Neural cell (in vitro differentiated cells): ENCODE measurements around the gene TMEM181. TPM values are rescaled to one million over a fixed set of nuclear protein-coding genes. Genes with fewer than 3 reads are reported as not detected.

Experiments used
- H2AFZ ChIP-seq: fragments of 200-600, 300-800 bp; sonication (generic), shearing (Covaris generic); 2 replicates; pipeline ENCODE4 v1.6.0; 2014; ENCODE audit warnings: low read depth, mild to moderate bottlenecking, antibody characterized with exemption, low read length, moderate library complexity
- H3F3A ChIP-seq: fragments of 200-600 bp; shearing (Covaris generic); 2 replicates; pipeline ENCODE4 v1.6.1; 2016; ENCODE audit warnings: mild to moderate bottlenecking, moderate library complexity, mixed read lengths, antibody characterized with exemption, low read length; ENCODE audit not compliant: insufficient read depth, poor library complexity, severe bottlenecking
- H3K27ac ChIP-seq: fragments of 200-600, 300-800 bp; sonication (generic), shearing (Covaris generic); 2 replicates; pipeline ENCODE4 v1.5.1; 2014; ENCODE audit warnings: mild to moderate bottlenecking, low read length, moderate library complexity
- H3K27me3 ChIP-seq: fragments of 300-800, 200-600 bp; sonication (generic), shearing (Covaris generic); 2 replicates; pipeline ENCODE4 v1.6.0; 2014; ENCODE audit warnings: mild to moderate bottlenecking, low read depth, low read length, moderate library complexity; ENCODE audit not compliant: insufficient read depth
- H3K36me3 ChIP-seq: fragments of 300-800, 200-600 bp; sonication (generic), shearing (Covaris generic); 2 replicates; pipeline ENCODE4 v1.5.1; 2014; ENCODE audit warnings: mild to moderate bottlenecking, antibody characterized with exemption, low read length, moderate library complexity; ENCODE audit not compliant: insufficient read depth
- H3K4me2 ChIP-seq: fragments of 300-800, 200-600 bp; sonication (generic), shearing (Covaris generic); 2 replicates; pipeline ENCODE4 v1.6.0; 2014; ENCODE audit warnings: mild to moderate bottlenecking, low read length
- H3K4me3 ChIP-seq: fragments of 300-800, 200-600 bp; sonication (generic), shearing (Covaris generic); 2 replicates; pipeline ENCODE4 v1.5.1; 2014; ENCODE audit warnings: mild to moderate bottlenecking, low read length, moderate library complexity
- H3K79me2 ChIP-seq: fragments of 200-600 bp; shearing (Covaris generic); replicated peaks from 2 replicates; pipeline ENCODE4 v1.6.0; 2014; ENCODE audit warnings: mild to moderate bottlenecking, low read length, moderate library complexity; ENCODE audit not compliant: insufficient read depth
- H3K9ac ChIP-seq: fragments of 300-800, 200-600 bp; sonication (generic), shearing (Covaris generic); 2 replicates; pipeline ENCODE4 v1.6.1; 2016; ENCODE audit warnings: mild to moderate bottlenecking, low read length, mixed read lengths
- H3K9me2 ChIP-seq: fragments of 200-600 bp; shearing (Covaris generic); 2 replicates; pipeline ENCODE4 v1.6.1; 2016; ENCODE audit warnings: mild to moderate bottlenecking, low read length, mixed read lengths; ENCODE audit not compliant: insufficient read depth
- H3K9me3 ChIP-seq: fragments of 200-600, 300-800 bp; sonication (generic), shearing (Covaris generic); 2 replicates; pipeline ENCODE4 v1.6.1; 2016; ENCODE audit warnings: mild to moderate bottlenecking, mixed run types, low read length, moderate library complexity, mixed read lengths
- H4K20me1 ChIP-seq: fragments of 200-600 bp; shearing (Covaris generic); 2 replicates; pipeline ENCODE4 v1.6.1; 2016; ENCODE audit warnings: mild to moderate bottlenecking, mixed run types; ENCODE audit not compliant: insufficient read depth
- EP300 ChIP-seq: fragments of 450-650 bp; conservative IDR thresholded peaks from 2 replicates; pipeline ENCODE4 v1.6.1; 2014; ENCODE audit warnings: antibody characterized with exemption, mild to moderate bottlenecking, moderate library complexity; ENCODE audit not compliant: poor library complexity, severe bottlenecking
- EZH2 ChIP-seq: fragments of 200-600, 300-800 bp; shearing (Covaris generic), sonication (generic); IDR thresholded peaks from 2 replicates; pipeline ENCODE4 v1.6.1; 2014; ENCODE audit warnings: antibody characterized with exemption, low read length, borderline replicate concordance, mild to moderate bottlenecking; ENCODE audit not compliant: insufficient read depth, poor library complexity, severe bottlenecking
- MXI1 ChIP-seq: fragments of 450-650 bp; conservative IDR thresholded peaks from 2 replicates; pipeline ENCODE4 v1.6.1; 2014; ENCODE audit warnings: antibody characterized with exemption, mild to moderate bottlenecking; ENCODE audit not compliant: poor library complexity, severe bottlenecking
- POLR2AphosphoS5 ChIP-seq: IDR thresholded peaks from 2 replicates; pipeline ENCODE4 v1.6.1; 2012
- RAD21 ChIP-seq: fragments of 450-650 bp; conservative IDR thresholded peaks from 2 replicates; pipeline ENCODE4 v1.6.1; 2014; ENCODE audit warnings: antibody characterized with exemption, mild to moderate bottlenecking, moderate library complexity
- SMC3 ChIP-seq: fragments of 450-650 bp; conservative IDR thresholded peaks from 2 replicates; pipeline ENCODE4 v1.6.1; 2014; ENCODE audit warnings: antibody characterized with exemption, mild to moderate bottlenecking, moderate library complexity; ENCODE audit not compliant: poor library complexity
- TAF1 ChIP-seq: IDR thresholded peaks from 2 replicates; pipeline ENCODE4 v1.6.1; 2012; ENCODE audit warnings: low read depth
- polyA plus RNA-seq: library from polyadenylated mRNA; depleted of rRNA; stranded (reverse); fragments of >200 nt; gene quantifications from 2 replicates; pipeline ENCODE4 v1.2.3, GENCODE V29; 2014
- TF ChIP-seq, protein P1 (sequence below): IDR thresholded peaks from 2 replicates; pipeline ENCODE4 v1.6.1; 2012; ENCODE audit warnings: borderline replicate concordance
- TF ChIP-seq, protein P2 (sequence below): fragments of 450-650 bp; IDR thresholded peaks from 2 replicates; pipeline ENCODE4 v1.5.1; 2014; ENCODE audit warnings: antibody characterized with exemption, mild to moderate bottlenecking, moderate library complexity; ENCODE audit not compliant: poor library complexity, severe bottlenecking

Gene TMEM181
- polyA plus RNA-seq, 1 donor from 2014 or later, result 47.6 TPM

DNA sequence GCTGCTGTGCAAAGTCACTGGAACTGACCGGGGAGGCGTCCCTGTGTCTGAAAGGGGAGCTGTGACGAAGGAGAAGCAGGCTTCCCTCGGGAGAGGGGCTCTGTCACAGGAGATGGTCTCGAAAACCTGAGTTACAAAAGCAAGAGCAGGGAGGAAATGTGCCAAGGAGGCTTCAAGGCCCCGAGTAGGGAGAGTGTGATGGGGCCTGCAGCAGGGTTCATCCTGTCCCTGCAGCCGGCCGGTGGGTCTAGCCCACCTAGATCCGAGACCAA lies 68.0 kb downstream of the TMEM181 start:
- Histone ChIP-seq H3K9me3 (no peaks in the 10 kb centered on the region), H2AFZ (no peak overlapping the region), H3K9ac (no peak overlapping the region), H3K4me2 (no peak overlapping the region), H3K4me3 (no peak overlapping the region), H4K20me1 (no peaks in the 10 kb centered on the region), H3F3A (no peaks in the 10 kb centered on the region), H3K27ac (no peak overlapping the region), H3K79me2 (no peaks in the 10 kb centered on the region), H3K36me3 (peaks cover 8% of the 10 kb centered on the region), H3K9me2 (no peaks in the 10 kb centered on the region), H3K27me3 (no peaks in the 10 kb centered on the region)
- TF ChIP-seq EZH2 (no peak), MXI1 (no peak), EP300 (no peak), SMC3 (no peak), POLR2AphosphoS5 (no peak), RAD21 (no peak), TAF1 (no peak)
- TF ChIP-seq, protein P1, sequence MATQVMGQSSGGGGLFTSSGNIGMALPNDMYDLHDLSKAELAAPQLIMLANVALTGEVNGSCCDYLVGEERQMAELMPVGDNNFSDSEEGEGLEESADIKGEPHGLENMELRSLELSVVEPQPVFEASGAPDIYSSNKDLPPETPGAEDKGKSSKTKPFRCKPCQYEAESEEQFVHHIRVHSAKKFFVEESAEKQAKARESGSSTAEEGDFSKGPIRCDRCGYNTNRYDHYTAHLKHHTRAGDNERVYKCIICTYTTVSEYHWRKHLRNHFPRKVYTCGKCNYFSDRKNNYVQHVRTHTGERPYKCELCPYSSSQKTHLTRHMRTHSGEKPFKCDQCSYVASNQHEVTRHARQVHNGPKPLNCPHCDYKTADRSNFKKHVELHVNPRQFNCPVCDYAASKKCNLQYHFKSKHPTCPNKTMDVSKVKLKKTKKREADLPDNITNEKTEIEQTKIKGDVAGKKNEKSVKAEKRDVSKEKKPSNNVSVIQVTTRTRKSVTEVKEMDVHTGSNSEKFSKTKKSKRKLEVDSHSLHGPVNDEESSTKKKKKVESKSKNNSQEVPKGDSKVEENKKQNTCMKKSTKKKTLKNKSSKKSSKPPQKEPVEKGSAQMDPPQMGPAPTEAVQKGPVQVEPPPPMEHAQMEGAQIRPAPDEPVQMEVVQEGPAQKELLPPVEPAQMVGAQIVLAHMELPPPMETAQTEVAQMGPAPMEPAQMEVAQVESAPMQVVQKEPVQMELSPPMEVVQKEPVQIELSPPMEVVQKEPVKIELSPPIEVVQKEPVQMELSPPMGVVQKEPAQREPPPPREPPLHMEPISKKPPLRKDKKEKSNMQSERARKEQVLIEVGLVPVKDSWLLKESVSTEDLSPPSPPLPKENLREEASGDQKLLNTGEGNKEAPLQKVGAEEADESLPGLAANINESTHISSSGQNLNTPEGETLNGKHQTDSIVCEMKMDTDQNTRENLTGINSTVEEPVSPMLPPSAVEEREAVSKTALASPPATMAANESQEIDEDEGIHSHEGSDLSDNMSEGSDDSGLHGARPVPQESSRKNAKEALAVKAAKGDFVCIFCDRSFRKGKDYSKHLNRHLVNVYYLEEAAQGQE, result no peak
- TF ChIP-seq, protein P2, sequence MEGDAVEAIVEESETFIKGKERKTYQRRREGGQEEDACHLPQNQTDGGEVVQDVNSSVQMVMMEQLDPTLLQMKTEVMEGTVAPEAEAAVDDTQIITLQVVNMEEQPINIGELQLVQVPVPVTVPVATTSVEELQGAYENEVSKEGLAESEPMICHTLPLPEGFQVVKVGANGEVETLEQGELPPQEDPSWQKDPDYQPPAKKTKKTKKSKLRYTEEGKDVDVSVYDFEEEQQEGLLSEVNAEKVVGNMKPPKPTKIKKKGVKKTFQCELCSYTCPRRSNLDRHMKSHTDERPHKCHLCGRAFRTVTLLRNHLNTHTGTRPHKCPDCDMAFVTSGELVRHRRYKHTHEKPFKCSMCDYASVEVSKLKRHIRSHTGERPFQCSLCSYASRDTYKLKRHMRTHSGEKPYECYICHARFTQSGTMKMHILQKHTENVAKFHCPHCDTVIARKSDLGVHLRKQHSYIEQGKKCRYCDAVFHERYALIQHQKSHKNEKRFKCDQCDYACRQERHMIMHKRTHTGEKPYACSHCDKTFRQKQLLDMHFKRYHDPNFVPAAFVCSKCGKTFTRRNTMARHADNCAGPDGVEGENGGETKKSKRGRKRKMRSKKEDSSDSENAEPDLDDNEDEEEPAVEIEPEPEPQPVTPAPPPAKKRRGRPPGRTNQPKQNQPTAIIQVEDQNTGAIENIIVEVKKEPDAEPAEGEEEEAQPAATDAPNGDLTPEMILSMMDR, result no peak

DNA sequence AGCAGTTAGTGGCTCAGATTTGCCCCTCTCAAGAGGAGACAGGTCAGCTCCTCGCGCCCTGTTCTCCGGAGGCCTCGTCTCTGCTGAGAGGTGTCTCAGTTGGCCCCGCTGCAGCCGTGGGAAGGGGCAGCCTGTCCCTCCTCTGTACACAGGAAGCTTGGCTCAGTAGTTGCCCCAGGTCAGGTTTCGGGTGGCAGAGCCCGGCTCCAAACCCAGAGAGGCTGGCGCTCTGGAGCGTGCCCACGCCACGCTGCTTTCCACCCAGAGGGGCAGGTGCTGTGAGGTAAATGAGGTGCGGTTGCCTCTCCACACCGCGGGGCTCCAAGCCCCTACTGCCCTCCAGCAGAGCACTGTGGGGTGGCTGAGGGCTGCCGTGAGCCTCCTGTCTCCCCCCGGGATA lies 68.7 kb downstream of the TMEM181 start:
- no peaks in the 10 kb centered on the region for H3K9me2 ChIP-seq
- TF ChIP-seq EP300 (no peak), SMC3 (no peak), POLR2AphosphoS5 (no peak)
- no peak overlapping the region for H3K9ac ChIP-seq
- no peak overlapping the region for H3K4me3 ChIP-seq
- H3K79me2 ChIP-seq, result no peaks in the 10 kb centered on the region
- no peaks in the 10 kb centered on the region for H4K20me1 ChIP-seq
- no peak overlapping the region for H3K4me2 ChIP-seq
- no peaks in the 10 kb centered on the region for H3F3A ChIP-seq
- no peak overlapping the region for H2AFZ ChIP-seq
- peaks cover 13% of the 10 kb centered on the region for H3K36me3 ChIP-seq
- H3K27ac ChIP-seq, result no peak overlapping the region
- no peaks in the 10 kb centered on the region for H3K27me3 ChIP-seq
- H3K9me3 ChIP-seq, result no peaks in the 10 kb centered on the region
